Stimulated activated CD8-positive, alpha-beta memory T cell treated with anti-CD3 and anti-CD28 coated beads, Interleukin-4, amount 100 ng/mL, for 24 hours (primary cell): ENCODE results near the gene NUP214.
"Not testable (repeated sequence)": the region's sequence is repeated elsewhere in the genome, so short reads cannot be mapped to it uniquely, and the experiment has no call there.

Source experiments
- DNase-seq: peaks from one replicate; pipeline ENCODE4 v3.0.0-alpha.2; 2020; ENCODE audit warnings: low read depth

Gene NUP214

GRCh38 chr9:131116281-131117120, 8.9 kb upstream of the NUP214 start:
- no peak for DNase-seq

- DNase-seq, result no peak
Observed at GRCh38 chr9:131117121-131117761, 8.1 kb upstream of the NUP214 start.

- no peak for DNase-seq
Observed at GRCh38 chr9:131117762-131118145, 7.6 kb upstream of the NUP214 start.

- DNase-seq, result no peak
Observed at GRCh38 chr9:131119600-131119999, 5.8 kb upstream of the NUP214 start.

- no peak for DNase-seq
Observed at GRCh38 chr9:131120620-131121228, 4.7 kb upstream of the NUP214 start.

GRCh38 chr9:131121346-131121745, 4.0 kb upstream of the NUP214 start:
- no peak for DNase-seq

- DNase-seq, result no peak
Observed at GRCh38 chr9:131122158-131122557, 3.2 kb upstream of the NUP214 start.

- no peak for DNase-seq
Observed at GRCh38 chr9:131125038-131125287, 423 bp upstream of the NUP214 start.

GRCh38 chr9:131126059-131126426, 657 bp downstream of the NUP214 start:
- no peak for DNase-seq

- DNase-seq, result no peak
Observed at GRCh38 chr9:131129183-131129582, 3.8 kb downstream of the NUP214 start.

- no peak for DNase-seq
Observed at GRCh38 chr9:131138676-131139075, 13.3 kb downstream of the NUP214 start.

- DNase-seq, result no peak
Observed at GRCh38 chr9:131140112-131140511, 14.7 kb downstream of the NUP214 start.

GRCh38 chr9:131140550-131140949, 15.2 kb downstream of the NUP214 start:
- no peak for DNase-seq

GRCh38 chr9:131142160-131142559, 16.8 kb downstream of the NUP214 start:
- no peak for DNase-seq

- no peak for DNase-seq
Observed at GRCh38 chr9:131144201-131144600, 18.8 kb downstream of the NUP214 start.

- DNase-seq, result no peak
Observed at GRCh38 chr9:131145245-131145644, 19.9 kb downstream of the NUP214 start.

GRCh38 chr9:131146186-131146585, 20.8 kb downstream of the NUP214 start:
- DNase-seq, result no peak

GRCh38 chr9:131148276-131148675, 22.9 kb downstream of the NUP214 start:
- DNase-seq, result no peak

GRCh38 chr9:131148966-131149687, 23.7 kb downstream of the NUP214 start:
- DNase-seq, result no peak

- no peak for DNase-seq
Observed at GRCh38 chr9:131149688-131150053, 24.3 kb downstream of the NUP214 start.

- DNase-seq, result no peak
Observed at GRCh38 chr9:131153595-131153994, 28.2 kb downstream of the NUP214 start.

- not testable (repeated sequence) for DNase-seq
Observed at GRCh38 chr9:131158673-131159072, 33.3 kb downstream of the NUP214 start.
